Stimulated activated CD4-positive, alpha-beta T cell treated with anti-CD3 and anti-CD28 coated beads, Interleukin-4, amount 100 ng/mL, for 4 hours (primary cell): ENCODE results near the gene CNDP1.

Experiments used
- DNase-seq, 2 experiments: peaks; one replicate each; pipeline ENCODE4 v3.0.0-alpha.2; 2020

The CNDP1 gene

GRCh38 chr18:74595431-74595830, 61.1 kb downstream of the CNDP1 start:
- DNase-seq: no peak

GRCh38 chr18:74597034-74597661, 62.8 kb downstream of the CNDP1 start:
- peak; percentile 61 to 66 for DNase-seq

GRCh38 chr18:74597662-74598349, 63.5 kb downstream of the CNDP1 start, which contains the start of gene ZNF407:
TSS of gene ZNF407 (plus strand) at chr18:74597870. CDS start at chr18:74631020, 33,150 bp downstream.
- peak; percentile 81 to 82 for DNase-seq

- DNase-seq: peak; percentile 57 to 65
Observed at GRCh38 chr18:74598350-74599001, 64.2 kb downstream of the CNDP1 start.

- DNase-seq: no peak
Observed at GRCh38 chr18:74604361-74604760, 70.1 kb downstream of the CNDP1 start.

- DNase-seq: no peak
Observed at GRCh38 chr18:74604774-74605173, 70.5 kb downstream of the CNDP1 start.

- no peak for DNase-seq
Observed at GRCh38 chr18:74608681-74609080, 74.4 kb downstream of the CNDP1 start.

GRCh38 chr18:74609535-74609934, 75.2 kb downstream of the CNDP1 start:
- no peak for DNase-seq

- DNase-seq: no peak
Observed at GRCh38 chr18:74610051-74610615, 75.8 kb downstream of the CNDP1 start.

GRCh38 chr18:74610860-74611259, 76.6 kb downstream of the CNDP1 start:
- no peak for DNase-seq

GRCh38 chr18:74611765-74612164, 77.5 kb downstream of the CNDP1 start:
- no peak for DNase-seq

- DNase-seq: no peak
Observed at GRCh38 chr18:74613381-74613780, 79.1 kb downstream of the CNDP1 start.

- DNase-seq: no peak
Observed at GRCh38 chr18:74616494-74616893, 82.2 kb downstream of the CNDP1 start.

GRCh38 chr18:74617486-74617885, 83.2 kb downstream of the CNDP1 start:
- no peak for DNase-seq

- DNase-seq: no peak
Observed at GRCh38 chr18:74622072-74622471, 87.8 kb downstream of the CNDP1 start.

- DNase-seq: no peak
Observed at GRCh38 chr18:74623047-74623816, 88.9 kb downstream of the CNDP1 start.

GRCh38 chr18:74624466-74624865, 90.2 kb downstream of the CNDP1 start:
- DNase-seq: no peak

GRCh38 chr18:74625157-74625556, 90.9 kb downstream of the CNDP1 start:
- DNase-seq: no peak

- no peak for DNase-seq
Observed at GRCh38 chr18:74626049-74626874, 92.0 kb downstream of the CNDP1 start.

GRCh38 chr18:74630804-74631203, 96.5 kb downstream of the CNDP1 start:
- no peak for DNase-seq

- no peak for DNase-seq
Observed at GRCh38 chr18:74631212-74631611, 96.9 kb downstream of the CNDP1 start.
